Fibroblast of skin of left quadriceps (primary cell): ENCODE results near the gene SOX14.

Experiments
- DNase-seq, 2 experiments: peaks; one replicate each; pipeline ENCODE4 v3.0.0-alpha.2; 2013; ENCODE audit warnings: low read depth in 2 of 2

Gene SOX14

GRCh38 chr3:137764001-137764433, at the start of gene SOX14:
Gene SOX14, plus strand, starts transcription at chr3:137764315. Its CDS starts 470 bp downstream, at chr3:137764785.
- no peak for DNase-seq

- no peak for DNase-seq
Observed at GRCh38 chr3:137714551-137714950, 49.6 kb upstream of the SOX14 start.

- DNase-seq = no peak
Observed at GRCh38 chr3:137724240-137724639, 39.9 kb upstream of the SOX14 start.

GRCh38 chr3:137737208-137737607, 26.9 kb upstream of the SOX14 start:
- no peak for DNase-seq

- DNase-seq = no peak
Observed at GRCh38 chr3:137738710-137739109, 25.4 kb upstream of the SOX14 start.

- DNase-seq = no peak
Observed at GRCh38 chr3:137743608-137744007, 20.5 kb upstream of the SOX14 start.

- no peak for DNase-seq
Observed at GRCh38 chr3:137746808-137747207, 17.3 kb upstream of the SOX14 start.

- no peak for DNase-seq
Observed at GRCh38 chr3:137759505-137759904, 4.6 kb upstream of the SOX14 start.

GRCh38 chr3:137760341-137761098, 3.6 kb upstream of the SOX14 start:
- no peak for DNase-seq

GRCh38 chr3:137761099-137761562, 3.0 kb upstream of the SOX14 start:
- DNase-seq = no peak

GRCh38 chr3:137761563-137762503, 2.3 kb upstream of the SOX14 start:
- DNase-seq = no peak

- DNase-seq = no peak
Observed at GRCh38 chr3:137762674-137763593, 1.2 kb upstream of the SOX14 start.

- DNase-seq = no peak
Observed at GRCh38 chr3:137763594-137763938, 549 bp upstream of the SOX14 start.

GRCh38 chr3:137764563-137765309, 621 bp downstream of the SOX14 start:
- DNase-seq = no peak

GRCh38 chr3:137765310-137766033, 1.4 kb downstream of the SOX14 start:
- DNase-seq = no peak

- no peak for DNase-seq
Observed at GRCh38 chr3:137766041-137766875, 2.1 kb downstream of the SOX14 start.

- no peak for DNase-seq
Observed at GRCh38 chr3:137766876-137767537, 2.9 kb downstream of the SOX14 start.

- no peak for DNase-seq
Observed at GRCh38 chr3:137767538-137768360, 3.6 kb downstream of the SOX14 start.
